Smooth muscle cell (in vitro differentiated cells): ENCODE results near the gene FIBP. TPM values are rescaled to one million over a fixed set of nuclear protein-coding genes. Genes with fewer than 3 reads are reported as not detected.
"Not testable (repeated sequence)": the region's sequence is repeated elsewhere in the genome, so short reads cannot be mapped to it uniquely, and the experiment has no call there.

Experiments used
- DNase-seq: peaks from one replicate; lab custom pipeline; 2025; ENCODE audit not compliant: unreplicated experiment; lab: John Stamatoyannopoulos, UW
- H2AFZ ChIP-seq: fragments of 200-600 bp; sonication (generic); 2 replicates; pipeline ENCODE4 v1.6.0; 2016; ENCODE audit warnings: antibody characterized with exemption, low read depth, mild to moderate bottlenecking
- H3F3A ChIP-seq: fragments of 200-600 bp; sonication (generic); 2 replicates; pipeline ENCODE4 v1.6.0; 2017; ENCODE audit warnings: antibody characterized with exemption, low read depth
- H3K27ac ChIP-seq: fragments of 200-600 bp; sonication (generic); 2 replicates; pipeline ENCODE4 v1.5.1; 2016; ENCODE audit warnings: low read depth, mild to moderate bottlenecking
- H3K27me3 ChIP-seq: fragments of 200-600 bp; sonication (generic); 2 replicates; pipeline ENCODE4 v1.6.1; 2016; ENCODE audit warnings: low read depth, mild to moderate bottlenecking
- H3K36me3 ChIP-seq: fragments of 200-600 bp; sonication (generic); 2 replicates; pipeline ENCODE4 v1.5.1; 2016; ENCODE audit warnings: low read depth
- H3K4me1 ChIP-seq: fragments of 200-600 bp; sonication (generic); 2 replicates; pipeline ENCODE4 v1.5.1; 2016; ENCODE audit warnings: low read depth
- H3K4me2 ChIP-seq: fragments of 200-600 bp; sonication (generic); 2 replicates; pipeline ENCODE4 v1.6.0; 2016; ENCODE audit warnings: mild to moderate bottlenecking
- H3K4me3 ChIP-seq: fragments of 200-600 bp; sonication (generic); 2 replicates; pipeline ENCODE4 v1.5.1; 2016; ENCODE audit warnings: mild to moderate bottlenecking
- H3K79me2 ChIP-seq: fragments of 200-600 bp; sonication (generic); 2 replicates; pipeline ENCODE4 v1.6.0; 2016; ENCODE audit warnings: low read depth, mild to moderate bottlenecking
- H3K9ac ChIP-seq: fragments of 200-600 bp; sonication (generic); 2 replicates; pipeline ENCODE4 v1.6.0; 2016; ENCODE audit warnings: low read depth
- H3K9me3 ChIP-seq: fragments of 200-600 bp; sonication (generic); replicated peaks from 2 replicates; pipeline ENCODE4 v1.5.1; 2016; ENCODE audit warnings: low read depth
- H4K20me1 ChIP-seq: fragments of 200-600 bp; sonication (generic); 2 replicates; pipeline ENCODE4 v1.6.0; 2016; ENCODE audit warnings: low read depth
- WGBS: methylation state at CpG from one replicate; pipeline ENCODE4 v1.1.7; 2016; ENCODE audit warnings: low lambda C conversion rate; 5-methylcytosine and 5-hydroxymethylcytosine counted together
- polyA plus RNA-seq: library from polyadenylated mRNA; unstranded; fragments of >200 nt; fragmentation: Nextera tagmentation; extraction: Ambion mirVana; gene quantifications from 2 replicates; pipeline ENCODE4 v1.2.1, GENCODE V29; 2016
- total RNA-seq: library from RNA; depleted of rRNA; stranded (reverse); fragments of >200 nt; gene quantifications from 2 replicates; pipeline ENCODE4 v1.2.3, GENCODE V29; 2014
- TF ChIP-seq, protein P1 (sequence below): fragments of 200-600 bp; sonication (generic); IDR thresholded peaks from 2 replicates; pipeline ENCODE4 v1.5.1; 2017; ENCODE audit warnings: borderline replicate concordance, mild to moderate bottlenecking, antibody characterized with exemption; ENCODE audit not compliant: insufficient read depth, poor library complexity, severe bottlenecking

Gene FIBP
- total and polyA plus RNA-seq, 2 experiments from 2014 or later = 109 to 114 TPM

DNA sequence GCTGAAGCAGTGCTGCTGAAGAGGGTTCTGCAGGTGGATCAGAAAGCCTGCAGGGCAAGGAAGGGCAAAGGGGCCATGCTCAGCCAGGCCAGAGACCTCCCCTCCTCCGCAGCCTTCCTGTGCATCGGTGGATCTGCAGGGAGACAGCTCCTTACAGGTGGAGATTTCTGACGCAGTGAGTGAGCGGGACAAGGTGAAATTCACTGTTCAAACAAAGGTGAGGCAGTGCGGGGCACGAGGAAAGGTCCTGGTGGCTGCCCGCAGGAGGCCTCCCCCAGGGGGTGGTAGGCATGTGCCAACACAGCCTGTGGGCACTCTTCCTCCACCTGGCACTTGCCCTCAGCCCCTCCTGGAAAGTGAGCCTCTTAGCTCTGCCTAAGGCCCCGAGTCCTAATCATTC lies 38.9 kb downstream of the FIBP start:
- Histone ChIP-seq H3K79me2 (peaks cover 16% of the 10 kb centered on the region), H3K27ac (no peak overlapping the region), H4K20me1 (peaks cover 38% of the 10 kb centered on the region), H3K9me3 (no peaks in the 10 kb centered on the region), H3K36me3 (peaks cover 5% of the 10 kb centered on the region), H3K4me2 (no peak overlapping the region), H2AFZ (no peak overlapping the region), H3F3A (peaks cover 22% of the 10 kb centered on the region), H3K27me3 (no peaks in the 10 kb centered on the region), H3K9ac (no peak overlapping the region), H3K4me3 (no peak overlapping the region), H3K4me1 (no peaks in the 10 kb centered on the region)
- TF ChIP-seq, protein P1, sequence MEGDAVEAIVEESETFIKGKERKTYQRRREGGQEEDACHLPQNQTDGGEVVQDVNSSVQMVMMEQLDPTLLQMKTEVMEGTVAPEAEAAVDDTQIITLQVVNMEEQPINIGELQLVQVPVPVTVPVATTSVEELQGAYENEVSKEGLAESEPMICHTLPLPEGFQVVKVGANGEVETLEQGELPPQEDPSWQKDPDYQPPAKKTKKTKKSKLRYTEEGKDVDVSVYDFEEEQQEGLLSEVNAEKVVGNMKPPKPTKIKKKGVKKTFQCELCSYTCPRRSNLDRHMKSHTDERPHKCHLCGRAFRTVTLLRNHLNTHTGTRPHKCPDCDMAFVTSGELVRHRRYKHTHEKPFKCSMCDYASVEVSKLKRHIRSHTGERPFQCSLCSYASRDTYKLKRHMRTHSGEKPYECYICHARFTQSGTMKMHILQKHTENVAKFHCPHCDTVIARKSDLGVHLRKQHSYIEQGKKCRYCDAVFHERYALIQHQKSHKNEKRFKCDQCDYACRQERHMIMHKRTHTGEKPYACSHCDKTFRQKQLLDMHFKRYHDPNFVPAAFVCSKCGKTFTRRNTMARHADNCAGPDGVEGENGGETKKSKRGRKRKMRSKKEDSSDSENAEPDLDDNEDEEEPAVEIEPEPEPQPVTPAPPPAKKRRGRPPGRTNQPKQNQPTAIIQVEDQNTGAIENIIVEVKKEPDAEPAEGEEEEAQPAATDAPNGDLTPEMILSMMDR = no peak
- DNase-seq = no peak
- 77% methylated on average over 8 of the region's 8 CpGs for WGBS

DNA sequence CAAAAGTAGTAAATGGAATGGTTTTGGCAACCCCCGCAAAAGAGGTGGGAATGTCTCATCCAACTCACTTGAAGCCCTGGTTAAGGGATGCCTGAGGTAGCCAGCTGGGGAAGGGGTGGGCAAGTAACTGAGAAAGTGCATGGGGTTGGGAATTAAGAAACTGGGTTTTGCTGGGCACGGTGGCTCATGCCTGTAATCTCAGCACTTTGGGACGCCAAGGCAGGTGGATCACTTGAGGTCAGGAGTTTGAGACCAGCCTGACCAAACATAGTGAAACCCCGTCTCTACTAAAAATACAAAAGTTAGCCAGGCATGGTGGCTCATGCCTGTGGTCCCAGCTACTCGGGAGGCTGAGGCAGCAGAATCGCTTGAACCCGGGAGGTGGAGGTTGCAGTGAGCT lies 39.6 kb downstream of the FIBP start:
- not testable (repeated sequence) for H3K27ac ChIP-seq, H3K27me3 ChIP-seq, H3K4me1 ChIP-seq, H3K9ac ChIP-seq, H2AFZ ChIP-seq, H3K9me3 ChIP-seq, H3K79me2 ChIP-seq, DNase-seq, H3K4me3 ChIP-seq, H3K4me2 ChIP-seq, H3K36me3 ChIP-seq
- 83% methylated on average over 7 of the region's 7 CpGs for WGBS
- Histone ChIP-seq H3F3A (peaks cover 16% of the 10 kb centered on the region), H4K20me1 (peaks cover 32% of the 10 kb centered on the region)

DNA sequence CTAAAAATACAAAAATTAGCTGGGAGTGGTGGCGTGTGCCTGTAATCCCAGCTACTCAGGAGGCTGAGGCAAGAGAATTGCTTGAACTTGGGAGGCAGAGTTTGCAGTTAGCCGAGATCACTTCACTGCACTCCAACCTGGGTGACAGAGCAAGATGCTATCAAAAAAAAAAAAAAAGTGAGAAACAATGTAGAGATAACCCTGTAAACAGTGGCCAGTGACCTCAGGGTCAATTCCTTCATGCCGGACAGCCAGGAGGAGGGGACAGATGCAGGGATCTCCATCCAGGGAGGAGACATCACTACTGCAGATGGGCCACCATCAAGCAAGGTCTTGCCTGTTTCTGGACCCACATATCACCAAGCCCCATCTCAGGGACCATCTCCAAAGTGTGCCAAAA lies 40.5 kb downstream of the FIBP start:
- Histone ChIP-seq H3K4me3 (no peak overlapping the region), H3K4me1 (no peaks in the 10 kb centered on the region), H2AFZ (no peak overlapping the region), H3K4me2 (no peak overlapping the region), H3K36me3 (no peaks in the 10 kb centered on the region), H3K27me3 (no peaks in the 10 kb centered on the region), H3K27ac (no peak overlapping the region), H3K9me3 (no peaks in the 10 kb centered on the region), H3K79me2 (no peaks in the 10 kb centered on the region), H3K9ac (no peak overlapping the region), H4K20me1 (peaks cover 22% of the 10 kb centered on the region), H3F3A (peaks cover 6% of the 10 kb centered on the region)
- TF ChIP-seq, protein P1 = no peak
- 92% methylated on average over 3 of the region's 3 CpGs for WGBS
- DNase-seq = no peak

DNA sequence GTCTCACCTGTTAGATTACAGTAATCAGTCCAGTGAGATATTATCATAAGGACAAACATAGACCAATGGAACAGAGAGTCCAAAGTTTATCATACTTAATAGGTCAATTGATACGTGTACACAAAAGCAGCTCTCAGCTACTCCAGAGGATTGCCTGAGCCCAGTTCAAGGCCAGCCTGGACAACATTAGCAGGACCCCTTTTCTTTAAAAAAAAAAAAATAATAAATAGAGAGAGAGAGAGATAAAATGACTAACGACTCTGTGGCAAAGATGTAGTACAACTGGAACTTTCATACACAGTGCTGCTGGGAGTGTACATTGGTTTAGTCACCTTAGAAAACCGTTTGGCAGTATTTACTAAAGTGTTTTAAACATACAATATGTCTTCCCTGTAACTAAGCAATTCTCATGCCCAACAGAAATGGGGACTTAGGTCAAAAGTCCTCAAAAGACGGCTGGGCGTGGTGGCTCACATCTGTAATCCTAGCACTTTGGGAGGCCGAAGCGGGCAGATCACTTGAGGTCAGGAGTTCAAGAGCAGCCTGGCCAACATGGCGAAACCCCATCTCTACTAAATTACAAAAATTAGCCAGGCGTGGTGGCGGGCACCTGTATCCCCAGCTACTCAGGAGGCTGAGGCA lies 43.9 kb downstream of the FIBP start:
- H3K27me3 ChIP-seq = no peaks in the 10 kb centered on the region
- WGBS = 90% methylated on average over 10 of the region's 10 CpGs
- no peak overlapping the region for H2AFZ ChIP-seq
- H3K79me2 ChIP-seq = no peaks in the 10 kb centered on the region
- no peaks in the 10 kb centered on the region for H3K9me3 ChIP-seq
- TF ChIP-seq, protein P1 = no peak
- no peaks in the 10 kb centered on the region for H3K36me3 ChIP-seq
- no peak for DNase-seq
- no peak overlapping the region for H3K4me2 ChIP-seq
- no peak overlapping the region for H3K4me3 ChIP-seq
- no peaks in the 10 kb centered on the region for H3K4me1 ChIP-seq
- no peak overlapping the region for H3K9ac ChIP-seq
- H3K27ac ChIP-seq = no peak overlapping the region
- H3F3A ChIP-seq = no peaks in the 10 kb centered on the region
- H4K20me1 ChIP-seq = no peaks in the 10 kb centered on the region
